Neural progenitor cell (in vitro differentiated cells): Measurements from ENCODE around the gene BMPR1A. TPM values are rescaled to one million over a fixed set of nuclear protein-coding genes. Genes with fewer than 3 reads are reported as not detected.

Experiments used
- DNase-seq: peaks from one replicate; pipeline ENCODE4 v3.0.0-alpha.2; 2016; ENCODE audit warnings: low spot score
- H2AFZ ChIP-seq: fragments of 200-600 bp; sonication (generic); replicated peaks from 2 replicates; pipeline ENCODE4 v1.6.1; 2016; ENCODE audit warnings: antibody characterized with exemption
- H3F3A ChIP-seq: fragments of 200-600 bp; sonication (generic); 2 replicates; pipeline ENCODE4 v1.6.1; 2016; ENCODE audit warnings: antibody characterized with exemption, low read depth
- H3K27ac ChIP-seq: fragments of 200-600 bp; sonication (generic); 2 replicates; pipeline ENCODE4 v1.5.1; 2016; ENCODE audit warnings: mild to moderate bottlenecking
- H3K27me3 ChIP-seq: fragments of 200-600 bp; sonication (generic); 2 replicates; pipeline ENCODE4 v1.6.1; 2016; ENCODE audit warnings: mild to moderate bottlenecking, moderate library complexity
- H3K36me3 ChIP-seq: fragments of 200-600 bp; sonication (generic); 2 replicates; pipeline ENCODE4 v1.5.1; 2016
- H3K4me1 ChIP-seq: fragments of 200-600 bp; sonication (generic); 2 replicates; pipeline ENCODE4 v1.6.1; 2016; ENCODE audit warnings: mixed run types
- H3K4me2 ChIP-seq: fragments of 200-600 bp; sonication (generic); 2 replicates; pipeline ENCODE4 v1.6.1; 2016
- H3K4me3 ChIP-seq: fragments of 200-600 bp; sonication (generic); 2 replicates; pipeline ENCODE4 v1.5.1; 2016
- H3K79me2 ChIP-seq: fragments of 200-600 bp; sonication (generic); 2 replicates; pipeline ENCODE4 v1.6.1; 2016; ENCODE audit warnings: low read depth
- H3K9ac ChIP-seq: fragments of 200-600 bp; sonication (generic); 2 replicates; pipeline ENCODE4 v1.6.1; 2016
- H3K9me3 ChIP-seq: fragments of 200-600 bp; sonication (generic); 2 replicates; pipeline ENCODE4 v1.5.1; 2016; ENCODE audit warnings: low read depth
- H4K20me1 ChIP-seq: fragments of 200-600 bp; sonication (generic); 2 replicates; pipeline ENCODE4 v1.6.1; 2016; ENCODE audit warnings: low read depth
- H3K27ac Mint-ChIP-seq: 3 replicates; pipeline ENCODE4 v1.8.0; 2021; ENCODE audit warnings: mixed read lengths
- H3K27me3 Mint-ChIP-seq: 2 replicates; pipeline ENCODE4 v1.8.0; 2022; ENCODE audit warnings: low read depth, mild to moderate bottlenecking, inconsistent platforms, moderate library complexity, mixed read lengths; ENCODE audit not compliant: insufficient read depth
- H3K36me3 Mint-ChIP-seq: 3 replicates; pipeline ENCODE4 v1.8.0; 2021; ENCODE audit warnings: mixed read lengths
- H3K4me1 Mint-ChIP-seq: 3 replicates; pipeline ENCODE4 v1.8.0; 2021; ENCODE audit warnings: mixed read lengths
- H3K4me3 Mint-ChIP-seq: 3 replicates; pipeline ENCODE4 v1.8.0; 2021; ENCODE audit warnings: mild to moderate bottlenecking, moderate library complexity, mixed read lengths
- H3K9me3 Mint-ChIP-seq: 3 replicates; pipeline ENCODE4 v1.8.0; 2020; ENCODE audit warnings: mixed read lengths
- EZH2 ChIP-seq: fragments of 200-600 bp; sonication (generic); IDR thresholded peaks from 2 replicates; pipeline ENCODE4 v1.6.1; 2017; ENCODE audit warnings: antibody characterized with exemption, mild to moderate bottlenecking, moderate library complexity
- EZH2phosphoT487 ChIP-seq: fragments of 200-600 bp; sonication (generic); IDR thresholded peaks from 2 replicates; pipeline ENCODE4 v1.6.1; 2017; ENCODE audit warnings: antibody characterized with exemption
- total RNA-seq: library from RNA; depleted of rRNA; stranded (reverse); fragments of >200 nt; gene quantifications from 2 replicates; pipeline ENCODE4 v1.2.3, GENCODE V29; 2015; ENCODE audit warnings: low replicate concordance
- TF ChIP-seq, protein P1 (sequence below): fragments of 200-600 bp; sonication (generic); IDR thresholded peaks from 2 replicates; pipeline ENCODE4 v1.5.1; 2017; ENCODE audit warnings: antibody characterized with exemption, mild to moderate bottlenecking

Gene BMPR1A
- total RNA-seq, 1 donor from 2014 or later: 76.2 TPM

DNA sequence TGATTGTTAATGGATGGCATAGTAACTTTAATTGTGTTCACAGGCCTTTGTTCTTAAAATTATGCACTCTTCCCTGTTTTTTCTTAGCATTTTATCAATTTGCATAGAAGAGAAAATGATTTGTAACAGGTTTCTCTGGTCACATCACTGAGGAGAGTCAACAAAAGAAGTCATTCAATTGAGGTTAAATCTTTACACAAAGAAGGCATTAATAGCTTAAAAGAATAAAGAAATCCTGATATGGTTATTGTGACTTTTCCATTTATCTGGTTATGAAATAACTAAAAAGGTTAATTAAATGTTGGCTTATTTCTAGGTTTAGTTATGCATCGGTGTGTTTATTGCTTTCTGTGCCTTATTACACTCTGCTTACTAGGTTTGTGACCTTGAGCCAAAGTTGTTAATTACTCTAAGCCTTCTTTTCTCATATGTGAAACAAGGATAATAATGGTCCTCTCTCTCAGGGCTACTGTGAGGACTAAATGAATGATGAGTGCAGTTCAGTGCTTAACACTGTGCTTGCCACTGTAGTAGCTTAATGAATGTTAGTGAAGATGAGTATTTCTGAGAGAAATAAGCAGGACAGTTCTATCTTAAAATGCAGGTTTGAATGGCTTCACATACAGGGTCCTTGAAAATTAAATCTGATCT, 12.1 kb downstream of the BMPR1A start:
- Histone ChIP-seq H3K27ac (peak overlapping the region; percentile 42), H3K27me3 (no peaks in the 10 kb centered on the region), H3K79me2 (peaks cover 100% of the 10 kb centered on the region), H4K20me1 (peaks cover 92% of the 10 kb centered on the region), H3F3A (peaks cover 35% of the 10 kb centered on the region), H3K4me1 (peaks cover 46% of the 10 kb centered on the region), H3K36me3 (no peaks in the 10 kb centered on the region), H2AFZ (no peak overlapping the region), H3K9ac (no peak overlapping the region), H3K9me3 (no peaks in the 10 kb centered on the region), H3K4me3 (peak overlapping the region; percentile 2), H3K4me2 (peak overlapping the region; percentile 66)
- peaks cover 4% of the 10 kb centered on the region for H3K9me3 Mint-ChIP-seq
- peaks cover 9% of the 10 kb centered on the region for H3K36me3 Mint-ChIP-seq
- no peak overlapping the region for H3K27ac Mint-ChIP-seq
- no peak for DNase-seq
- H3K27me3 Mint-ChIP-seq: no peaks in the 10 kb centered on the region
- TF ChIP-seq, protein P1, sequence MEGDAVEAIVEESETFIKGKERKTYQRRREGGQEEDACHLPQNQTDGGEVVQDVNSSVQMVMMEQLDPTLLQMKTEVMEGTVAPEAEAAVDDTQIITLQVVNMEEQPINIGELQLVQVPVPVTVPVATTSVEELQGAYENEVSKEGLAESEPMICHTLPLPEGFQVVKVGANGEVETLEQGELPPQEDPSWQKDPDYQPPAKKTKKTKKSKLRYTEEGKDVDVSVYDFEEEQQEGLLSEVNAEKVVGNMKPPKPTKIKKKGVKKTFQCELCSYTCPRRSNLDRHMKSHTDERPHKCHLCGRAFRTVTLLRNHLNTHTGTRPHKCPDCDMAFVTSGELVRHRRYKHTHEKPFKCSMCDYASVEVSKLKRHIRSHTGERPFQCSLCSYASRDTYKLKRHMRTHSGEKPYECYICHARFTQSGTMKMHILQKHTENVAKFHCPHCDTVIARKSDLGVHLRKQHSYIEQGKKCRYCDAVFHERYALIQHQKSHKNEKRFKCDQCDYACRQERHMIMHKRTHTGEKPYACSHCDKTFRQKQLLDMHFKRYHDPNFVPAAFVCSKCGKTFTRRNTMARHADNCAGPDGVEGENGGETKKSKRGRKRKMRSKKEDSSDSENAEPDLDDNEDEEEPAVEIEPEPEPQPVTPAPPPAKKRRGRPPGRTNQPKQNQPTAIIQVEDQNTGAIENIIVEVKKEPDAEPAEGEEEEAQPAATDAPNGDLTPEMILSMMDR: no peak
- TF ChIP-seq EZH2 (no peak), EZH2phosphoT487 (no peak)
- H3K4me1 Mint-ChIP-seq: peaks cover 33% of the 10 kb centered on the region
- no peak overlapping the region for H3K4me3 Mint-ChIP-seq

DNA sequence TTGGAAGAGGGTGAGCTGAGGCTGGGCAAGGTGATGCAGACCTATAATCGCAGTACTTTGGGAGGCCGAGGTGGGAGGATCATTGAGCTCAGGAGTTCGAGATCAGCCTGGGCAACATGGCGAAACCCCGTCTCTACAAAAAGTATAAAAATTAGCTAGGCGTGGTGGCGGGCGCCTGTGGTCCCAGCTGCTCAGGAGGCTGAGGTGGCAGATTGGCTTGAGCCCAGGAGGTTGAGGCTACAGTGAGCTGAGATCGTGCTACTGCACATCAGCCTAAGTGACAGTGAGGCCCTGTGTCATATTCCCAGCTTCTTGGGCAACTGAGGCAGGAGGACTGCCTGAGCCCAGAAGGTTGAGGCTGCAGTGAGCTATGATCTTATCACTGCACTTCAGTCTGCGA, 13.6 kb downstream of the BMPR1A start:
- peak overlapping the region; percentile 62 for H3K27ac ChIP-seq
- Mint-ChIP-seq H3K27ac (peak overlapping the region; percentile 23), H3K9me3 (peaks cover 2% of the 10 kb centered on the region), H3K27me3 (no peaks in the 10 kb centered on the region), H3K36me3 (peaks cover 6% of the 10 kb centered on the region), H3K4me3 (no peak overlapping the region), H3K4me1 (peaks cover 38% of the 10 kb centered on the region)
- no peak overlapping the region for H2AFZ ChIP-seq
- peaks cover 44% of the 10 kb centered on the region for H3F3A ChIP-seq
- no peaks in the 10 kb centered on the region for H3K9me3 ChIP-seq
- peaks cover 53% of the 10 kb centered on the region for H3K4me1 ChIP-seq
- no peak for DNase-seq
- H4K20me1 ChIP-seq: peaks cover 95% of the 10 kb centered on the region
- TF ChIP-seq, protein P1: no peak
- TF ChIP-seq EZH2: no peak
- TF ChIP-seq EZH2phosphoT487: no peak
- no peak overlapping the region for H3K9ac ChIP-seq
- peak overlapping the region; percentile 10 for H3K4me3 ChIP-seq
- H3K4me2 ChIP-seq: peak overlapping the region; percentile 68
- H3K79me2 ChIP-seq: peaks cover 100% of the 10 kb centered on the region
- no peaks in the 10 kb centered on the region for H3K27me3 ChIP-seq
- H3K36me3 ChIP-seq: no peaks in the 10 kb centered on the region

DNA sequence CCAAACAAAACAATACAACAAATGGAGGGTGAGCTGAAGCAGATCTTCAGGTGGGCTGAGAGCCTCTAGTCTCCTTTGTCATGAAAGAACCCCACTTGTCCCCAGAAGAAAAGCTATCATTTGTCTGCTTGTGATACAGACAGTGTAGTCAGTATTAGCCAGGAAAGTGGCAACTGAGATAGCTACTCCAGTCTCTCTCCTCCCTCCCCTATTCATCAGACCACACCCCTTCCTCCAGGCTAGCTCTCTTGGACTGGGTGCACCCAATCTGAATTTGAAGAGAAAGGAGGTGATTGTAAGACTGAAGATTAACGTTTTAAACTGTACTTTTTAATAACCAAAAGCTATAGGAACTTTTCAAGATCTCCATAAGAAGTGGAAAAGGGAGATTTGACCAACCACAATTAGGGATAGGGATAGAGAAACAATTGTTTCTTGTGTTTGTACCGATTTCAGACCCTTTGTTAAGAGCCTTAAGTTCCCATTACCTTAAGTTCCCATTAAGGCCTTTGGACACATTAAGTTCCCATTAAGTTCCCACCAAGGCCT, 14.1 kb downstream of the BMPR1A start:
- H4K20me1 ChIP-seq: peaks cover 96% of the 10 kb centered on the region
- H3K4me3 ChIP-seq: peak overlapping the region; percentile 10
- H2AFZ ChIP-seq: no peak overlapping the region
- TF ChIP-seq, protein P1: no peak
- TF ChIP-seq EZH2 (no peak), EZH2phosphoT487 (no peak)
- Mint-ChIP-seq H3K9me3 (peaks cover under 1% of the 10 kb centered on the region), H3K4me1 (peaks cover 41% of the 10 kb centered on the region), H3K4me3 (no peak overlapping the region), H3K27me3 (no peaks in the 10 kb centered on the region), H3K27ac (peak overlapping the region; percentile 23), H3K36me3 (peaks cover 4% of the 10 kb centered on the region)
- H3K4me1 ChIP-seq: peaks cover 58% of the 10 kb centered on the region
- peak; percentile 51 for DNase-seq
- peaks cover 47% of the 10 kb centered on the region for H3F3A ChIP-seq
- no peaks in the 10 kb centered on the region for H3K27me3 ChIP-seq
- H3K79me2 ChIP-seq: peaks cover 100% of the 10 kb centered on the region
- no peaks in the 10 kb centered on the region for H3K9me3 ChIP-seq
- peak overlapping the region; percentile 62 for H3K27ac ChIP-seq
- H3K9ac ChIP-seq: no peak overlapping the region
- peak overlapping the region; percentile 68 for H3K4me2 ChIP-seq
- no peaks in the 10 kb centered on the region for H3K36me3 ChIP-seq
